GM12892 (cell line): ENCODE data around the gene ADK.
"Not testable (repeated sequence)": the region's sequence is repeated elsewhere in the genome, so short reads cannot be mapped to it uniquely, and the experiment has no call there.

Experiments used
- POLR2A ChIP-seq: IDR thresholded peaks from 2 replicates; pipeline ENCODE4 v1.6.1; 2011; ENCODE audit warnings: low read depth, low read length, control low read depth
- POLR2AphosphoS5 ChIP-seq: IDR thresholded peaks from 2 replicates; pipeline ENCODE4 v1.6.1; 2011; ENCODE audit warnings: low read depth, low read length, control low read depth
- TAF1 ChIP-seq: IDR thresholded peaks from 2 replicates; pipeline ENCODE4 v1.6.1; 2011; ENCODE audit warnings: low read depth, mild to moderate bottlenecking, control low read depth, low read length, borderline replicate concordance

- not testable (repeated sequence) for TF ChIP-seq POLR2A, POLR2AphosphoS5, TAF1
These were observed 347.6 kb downstream of the ADK start for GRCh38 chr10:74498664-74499063.
